IMR-90 (cell line): ENCODE measurements around the gene SLC26A11. TPM values are rescaled to one million over a fixed set of nuclear protein-coding genes. Genes with fewer than 3 reads are reported as not detected.

ENCODE experiments used
- ATAC-seq: fragments of 200-7000 bp; cut with Tn5 transposase; 2 replicates; pipeline ENCODE4 v1.9.1; 2020; ENCODE audit warnings: low read depth, mild to moderate bottlenecking, moderate library complexity
- BruUV-seq: library from RNA; stranded (reverse); fragments of 400-500 nt; replicated peaks from 2 replicates; lab custom pipeline; 2021; lab: Mats Ljungman, UMichigan
- CTCF ChIA-PET: fragments of 300-600 bp; formaldehyde crosslinking; extraction: SDS; loops from one replicate; lab custom pipeline; 2021; ENCODE audit warnings: antibody characterized with exemption; lab: Yijun Ruan, JAX
- POLR2A ChIA-PET: fragments of 300-600 bp; sonication (Branson Sonifier 250); formaldehyde crosslinking; loops from one replicate; lab custom pipeline; 2022; ENCODE audit warnings: antibody characterized with exemption; ENCODE audit not compliant: unreplicated experiment; lab: Charles Lee
- DNase-seq: peaks from one replicate; pipeline ENCODE4 v3.0.0; 2013
- H2AFZ ChIP-seq: replicated peaks from 2 replicates; pipeline ENCODE3; 2013; ENCODE audit warnings: low read length, mild to moderate bottlenecking; ENCODE audit not compliant: poor library complexity
- H2AK5ac ChIP-seq: 2 replicates; pipeline ENCODE4 v1.6.1; 2013; ENCODE audit warnings: low read depth, low read length, inconsistent platforms
- H2AK9ac ChIP-seq: replicated peaks from 2 replicates; pipeline ENCODE3; 2013; ENCODE audit warnings: mild to moderate bottlenecking, low read depth, low read length, moderate library complexity; ENCODE audit not compliant: poor library complexity
- H2BK120ac ChIP-seq: 2 replicates; pipeline ENCODE4 v1.6.1; 2013; ENCODE audit warnings: low read depth, low read length, inconsistent platforms
- H2BK15ac ChIP-seq: 3 replicates; pipeline ENCODE4 v1.6.1; 2013; ENCODE audit warnings: low read depth, low read length, inconsistent platforms
- H2BK20ac ChIP-seq: 2 replicates; pipeline ENCODE4 v1.6.1; 2013; ENCODE audit warnings: low read depth, mild to moderate bottlenecking, inconsistent platforms, low read length, moderate library complexity
- H2BK5ac ChIP-seq: 2 replicates; pipeline ENCODE4 v1.6.1; 2013; ENCODE audit warnings: mild to moderate bottlenecking, low read depth, low read length, inconsistent platforms; ENCODE audit not compliant: poor library complexity, severe bottlenecking
- H3K14ac ChIP-seq: replicated peaks from 2 replicates; pipeline ENCODE4 v1.6.1; 2013; ENCODE audit warnings: low read depth, low read length, inconsistent platforms
- H3K18ac ChIP-seq: 2 replicates; pipeline ENCODE4 v1.6.1; 2013; ENCODE audit warnings: low read depth, low read length, control low read depth
- H3K23ac ChIP-seq: 2 replicates; pipeline ENCODE4 v1.6.1; 2013; ENCODE audit warnings: low read depth, low read length, inconsistent platforms
- H3K27ac ChIP-seq: 2 replicates; pipeline ENCODE4 v1.5.1; 2013; ENCODE audit warnings: mild to moderate bottlenecking, control low read depth, low read length; ENCODE audit not compliant: insufficient read depth
- H3K27me3 ChIP-seq: 2 replicates; pipeline ENCODE4 v1.6.1; 2013; ENCODE audit warnings: low read length; ENCODE audit not compliant: control insufficient read depth, insufficient read depth
- H3K36me3 ChIP-seq: 2 replicates; pipeline ENCODE4 v1.6.1; 2013; ENCODE audit warnings: low read length, mixed read lengths; ENCODE audit not compliant: control insufficient read depth, insufficient read depth
- H3K4ac ChIP-seq: 2 replicates; pipeline ENCODE4 v1.6.1; 2013; ENCODE audit warnings: low read depth, low read length, inconsistent platforms
- H3K4me1 ChIP-seq: 2 replicates; pipeline ENCODE4 v1.6.1; 2013; ENCODE audit warnings: low read length, mixed read lengths; ENCODE audit not compliant: control insufficient read depth, insufficient read depth
- H3K4me2 ChIP-seq: 2 replicates; pipeline ENCODE4 v1.6.1; 2013; ENCODE audit warnings: low read depth, mild to moderate bottlenecking, control low read depth, low read length, moderate library complexity
- H3K4me3 ChIP-seq: 2 replicates; pipeline ENCODE4 v1.5.1; 2013; ENCODE audit warnings: low read depth, mild to moderate bottlenecking, control low read depth, low read length, moderate library complexity; ENCODE audit not compliant: insufficient read depth
- H3K56ac ChIP-seq: 2 replicates; pipeline ENCODE4 v1.6.1; 2013; ENCODE audit warnings: low read length, inconsistent platforms; ENCODE audit not compliant: insufficient read depth; ENCODE audit errors: extremely low read depth
- H3K79me1 ChIP-seq, 2 experiments: 2 replicates each; pipeline ENCODE4 v1.6.1; 2013; ENCODE audit warnings: low read length in 2 of 2, inconsistent platforms in 1 of 2, low read depth in 1 of 2
- H3K9ac ChIP-seq: 2 replicates; pipeline ENCODE4 v1.6.1; 2013; ENCODE audit warnings: low read depth, low read length, control low read depth
- H3K9me1 ChIP-seq: 2 replicates; pipeline ENCODE4 v1.6.1; 2013; ENCODE audit warnings: low read length, inconsistent platforms; ENCODE audit not compliant: insufficient read depth
- H3K9me3 ChIP-seq: 2 replicates; pipeline ENCODE4 v1.6.1; 2013; ENCODE audit warnings: low read length; ENCODE audit not compliant: control insufficient read depth, insufficient read depth
- H4K20me1 ChIP-seq: 2 replicates; pipeline ENCODE4 v1.6.1; 2013; ENCODE audit warnings: low read length, inconsistent platforms; ENCODE audit not compliant: insufficient read depth
- H4K5ac ChIP-seq: 2 replicates; pipeline ENCODE4 v1.6.1; 2013; ENCODE audit warnings: mild to moderate bottlenecking, low read depth, low read length, control low read depth
- H4K8ac ChIP-seq, 2 experiments: 2 replicates each; pipeline ENCODE4 v1.6.1; 2013; ENCODE audit warnings: low read depth in 2 of 2, low read length in 2 of 2, control low read depth in 1 of 2, inconsistent platforms in 1 of 2
- H4K91ac ChIP-seq: 2 replicates; pipeline ENCODE4 v1.6.1; 2013; ENCODE audit warnings: low read depth, low read length, inconsistent platforms; ENCODE audit not compliant: insufficient read depth
- CEBPB ChIP-seq: IDR thresholded peaks from 2 replicates; pipeline ENCODE4 v1.6.1; 2012; ENCODE audit warnings: low read depth, low read length, improper control_type of control experiment
- ELK1 ChIP-seq: fragments of 150-350 bp; IDR thresholded peaks from 2 replicates; pipeline ENCODE4 v1.6.1; 2016; ENCODE audit warnings: low read depth, mild to moderate bottlenecking, low read length, moderate library complexity, borderline replicate concordance
- FOS ChIP-seq: fragments of 150-350 bp; IDR thresholded peaks from 2 replicates; pipeline ENCODE4 v1.6.1; 2016; ENCODE audit warnings: low read depth, low read length
- MAFK ChIP-seq: IDR thresholded peaks from 2 replicates; pipeline ENCODE4 v1.6.1; 2012; ENCODE audit warnings: low read depth, low read length, improper control_type of control experiment
- MAZ ChIP-seq: IDR thresholded peaks from 2 replicates; pipeline ENCODE4 v1.6.1; 2012; ENCODE audit warnings: low read depth, mild to moderate bottlenecking, low read length, improper control_type of control experiment, moderate library complexity, borderline replicate concordance
- RCOR1 ChIP-seq: IDR thresholded peaks from 2 replicates; pipeline ENCODE4 v1.6.1; 2012; ENCODE audit warnings: mild to moderate bottlenecking, low read length, improper control_type of control experiment; ENCODE audit not compliant: insufficient replicate concordance
- WGBS, 2 experiments: methylation state at CpG; one replicate each; pipeline versions ENCODE4 v1.1.5 to v1.1.7; 2013; ENCODE audit warnings: missing lambda C conversion rate in 2 of 2; ENCODE audit not compliant: insufficient read length in 1 of 2; ENCODE audit errors: extremely low coverage in 2 of 2; 5-methylcytosine and 5-hydroxymethylcytosine counted together
- dilution Hi-C: fragments of 300-500 bp; cut with HindIII; formaldehyde crosslinking; loops from one replicate; pipeline ENCODE4 v1.14.3; 2018; ENCODE audit warnings: low sequenced_read_pairs; ENCODE audit not compliant: unreplicated experiment
- in situ Hi-C: fragments of 300-500 bp; cut with MboI; formaldehyde crosslinking; loops from 3 replicates; pipeline ENCODE4 v1.14.3; 2019; ENCODE audit warnings: low sequenced_read_pairs, inconsistent platforms, mixed read lengths
- intact Hi-C: fragments of 100-400 bp; cut with micrococcal nuclease; formaldehyde crosslinking; loops from 2 replicates; pipeline ENCODE4 v1.10.0; 2022
- polyA plus RNA-seq, 3 experiments: library from polyadenylated mRNA; depleted of rRNA; stranded (reverse); fragments of >200 nt; gene quantifications; 2 replicates each; pipeline ENCODE4 v1.2.3, GENCODE V29; 2012; ENCODE audit warnings: low replicate concordance in 1 of 3
- total RNA-seq: library from RNA; depleted of rRNA; stranded (reverse); fragments of >200 nt; gene quantifications from 2 replicates; pipeline ENCODE4 v1.2.3, GENCODE V29; 2012
- TF ChIP-seq, protein P1 (sequence below): fragments of 150-350 bp; IDR thresholded peaks from 2 replicates; pipeline ENCODE4 v1.6.1; 2017; ENCODE audit warnings: mild to moderate bottlenecking, antibody characterized with exemption, low read length, low read depth

SLC26A11 gene
- total and polyA plus RNA-seq, 2 of the 4 experiments (the other 2 are of a cell fraction) = 3.2 to 15.6 TPM

DNA sequence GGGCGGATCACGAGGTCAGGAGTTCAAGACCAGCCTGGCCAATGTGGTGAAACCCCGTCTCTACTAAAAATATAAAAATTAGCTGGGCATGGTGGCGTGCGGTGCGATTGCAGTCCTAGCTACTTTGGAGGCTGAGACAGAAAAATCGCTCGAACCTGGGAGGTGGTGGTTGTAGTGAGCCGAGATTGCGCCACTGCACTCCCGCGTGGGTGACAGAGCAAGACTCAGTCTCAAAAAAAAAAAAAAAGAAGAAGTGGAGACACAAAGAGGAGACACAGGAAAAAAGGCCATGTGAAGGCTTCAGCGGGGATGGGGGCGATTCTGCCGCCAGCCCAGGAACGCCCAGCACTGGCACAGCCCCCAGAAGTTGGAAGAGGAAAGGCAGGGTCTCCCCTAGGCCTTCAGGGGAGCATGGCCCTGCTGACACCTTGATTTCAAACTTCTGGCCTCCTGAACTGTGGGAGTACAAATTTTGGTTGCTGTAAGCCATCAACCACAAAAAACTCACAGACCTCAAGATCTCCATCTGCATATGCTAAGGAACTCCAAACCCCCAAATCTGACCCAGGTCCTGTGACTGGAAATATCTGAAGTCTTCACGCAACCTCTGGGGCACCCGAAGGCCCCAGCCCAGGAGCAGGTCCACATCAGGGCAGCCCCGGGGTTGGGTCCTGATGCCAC lies 7.1 kb upstream of the SLC26A11 start:
- DNase-seq (no peak), ATAC-seq (no peak)
- Histone ChIP-seq H2BK120ac (no peak overlapping the region), H3K79me1 (peaks cover 16 to 18% of the 10 kb centered on the region in 2 experiments), H3K9me1 (peaks cover 18% of the 10 kb centered on the region), H3K4ac (no peak overlapping the region), H3K27me3 (no peaks in the 10 kb centered on the region), H3K9me3 (no peaks in the 10 kb centered on the region), H4K8ac (no peak overlapping the region), H3K4me2 (no peak overlapping the region), H2AK9ac (no peak overlapping the region), H3K9ac (no peak overlapping the region), H2BK5ac (no peak overlapping the region), H2BK15ac (no peak overlapping the region), H3K18ac (no peak overlapping the region), H3K14ac (no peak overlapping the region), H4K5ac (no peak overlapping the region), H3K23ac (no peak overlapping the region), H2AK5ac (no peak overlapping the region), H3K4me3 (no peak overlapping the region), H4K91ac (no peak overlapping the region), H3K36me3 (peaks cover 81% of the 10 kb centered on the region), H4K20me1 (peaks cover 21% of the 10 kb centered on the region), H3K56ac (no peak overlapping the region), H3K27ac (no peak overlapping the region), H2AFZ (no peak overlapping the region), H3K4me1 (no peaks in the 10 kb centered on the region), H2BK20ac (no peak overlapping the region)
- ChIA-PET POLR2A (no interaction called here), CTCF (no interaction called here)
- in situ Hi-C loops (no loop called here), intact Hi-C loops (no loop called here), dilution Hi-C loops (no loop called here)
- TF ChIP-seq MAZ (no peak), RCOR1 (no peak), CEBPB (no peak), FOS (no peak), ELK1 (no peak), MAFK (no peak)
- TF ChIP-seq, protein P1, sequence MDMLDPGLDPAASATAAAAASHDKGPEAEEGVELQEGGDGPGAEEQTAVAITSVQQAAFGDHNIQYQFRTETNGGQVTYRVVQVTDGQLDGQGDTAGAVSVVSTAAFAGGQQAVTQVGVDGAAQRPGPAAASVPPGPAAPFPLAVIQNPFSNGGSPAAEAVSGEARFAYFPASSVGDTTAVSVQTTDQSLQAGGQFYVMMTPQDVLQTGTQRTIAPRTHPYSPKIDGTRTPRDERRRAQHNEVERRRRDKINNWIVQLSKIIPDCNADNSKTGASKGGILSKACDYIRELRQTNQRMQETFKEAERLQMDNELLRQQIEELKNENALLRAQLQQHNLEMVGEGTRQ = no peak
- 96% methylated on average over 10 of the region's 19 CpGs; no CpG with 5 or more reads in 1 of the 2 experiments for WGBS, 2 experiments
- BruUV-seq = no TSS peak
